ENCODE results near the gene HFE.

DNA sequence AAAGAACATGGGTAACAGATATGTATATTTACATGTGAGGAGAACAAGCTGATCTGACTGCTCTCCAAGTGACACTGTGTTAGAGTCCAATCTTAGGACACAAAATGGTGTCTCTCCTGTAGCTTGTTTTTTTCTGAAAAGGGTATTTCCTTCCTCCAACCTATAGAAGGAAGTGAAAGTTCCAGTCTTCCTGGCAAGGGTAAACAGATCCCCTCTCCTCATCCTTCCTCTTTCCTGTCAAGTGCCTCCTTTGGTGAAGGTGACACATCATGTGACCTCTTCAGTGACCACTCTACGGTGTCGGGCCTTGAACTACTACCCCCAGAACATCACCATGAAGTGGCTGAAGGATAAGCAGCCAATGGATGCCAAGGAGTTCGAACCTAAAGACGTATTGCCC is 5.2 kb downstream of the HFE start:
- no peak for TF ChIP-seq CTCF (IDR thresholded peaks at IDR 0.05; ENCODE audit: insufficient read depth, low read length, poor library complexity, severe bottlenecking)
- no peak for TF ChIP-seq EZH2phosphoT487 (conservative IDR thresholded peaks at IDR 0.05; ENCODE audit: low read length)

All from SU-DHL-6 (cell line).